ENCODE results near the gene CDC20. TPM values are rescaled to one million over a fixed set of nuclear protein-coding genes. Genes with fewer than 3 reads are reported as not detected.

Gene CDC20
- total RNA-seq, 1 experiment from 2014 or later, result 349 TPM

DNA sequence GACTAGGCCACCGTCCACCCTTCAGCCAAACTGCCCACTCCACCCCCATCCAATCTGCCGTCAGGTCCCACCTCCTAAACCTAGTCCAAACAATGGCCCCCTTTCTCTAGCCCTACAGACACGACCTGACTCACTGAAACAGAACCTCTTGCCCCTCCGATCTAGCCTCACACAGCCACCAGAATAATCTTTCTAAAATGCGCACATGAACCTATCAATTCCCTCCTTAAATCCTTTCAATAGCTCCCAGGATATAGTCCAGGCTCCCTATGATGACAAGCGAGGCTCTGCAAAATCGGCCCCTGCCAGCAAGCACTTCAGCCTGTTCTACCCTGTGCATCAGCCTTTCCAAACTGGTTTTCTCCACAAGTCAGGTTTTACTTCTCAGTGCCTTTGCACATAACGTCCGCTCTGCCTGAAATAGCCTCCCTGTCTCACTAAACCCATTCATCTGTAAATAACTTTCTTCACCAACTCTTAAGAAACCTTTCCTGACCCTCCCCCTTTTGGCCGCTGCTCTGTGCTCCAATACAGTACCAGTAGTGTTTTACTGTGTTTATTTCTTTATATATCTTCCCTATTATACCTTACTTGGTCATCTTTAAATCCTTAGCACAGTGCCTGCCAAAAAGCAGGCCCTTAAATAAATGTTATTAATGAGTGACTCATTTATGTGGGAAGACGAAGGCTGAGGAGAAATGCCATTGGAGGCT is 9.0 kb upstream of the CDC20 start:
- TF ChIP-seq, protein P1, sequence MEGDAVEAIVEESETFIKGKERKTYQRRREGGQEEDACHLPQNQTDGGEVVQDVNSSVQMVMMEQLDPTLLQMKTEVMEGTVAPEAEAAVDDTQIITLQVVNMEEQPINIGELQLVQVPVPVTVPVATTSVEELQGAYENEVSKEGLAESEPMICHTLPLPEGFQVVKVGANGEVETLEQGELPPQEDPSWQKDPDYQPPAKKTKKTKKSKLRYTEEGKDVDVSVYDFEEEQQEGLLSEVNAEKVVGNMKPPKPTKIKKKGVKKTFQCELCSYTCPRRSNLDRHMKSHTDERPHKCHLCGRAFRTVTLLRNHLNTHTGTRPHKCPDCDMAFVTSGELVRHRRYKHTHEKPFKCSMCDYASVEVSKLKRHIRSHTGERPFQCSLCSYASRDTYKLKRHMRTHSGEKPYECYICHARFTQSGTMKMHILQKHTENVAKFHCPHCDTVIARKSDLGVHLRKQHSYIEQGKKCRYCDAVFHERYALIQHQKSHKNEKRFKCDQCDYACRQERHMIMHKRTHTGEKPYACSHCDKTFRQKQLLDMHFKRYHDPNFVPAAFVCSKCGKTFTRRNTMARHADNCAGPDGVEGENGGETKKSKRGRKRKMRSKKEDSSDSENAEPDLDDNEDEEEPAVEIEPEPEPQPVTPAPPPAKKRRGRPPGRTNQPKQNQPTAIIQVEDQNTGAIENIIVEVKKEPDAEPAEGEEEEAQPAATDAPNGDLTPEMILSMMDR (conservative IDR thresholded peaks at IDR 0.05; ENCODE audit: low read depth, low read length), result no peak
- TF ChIP-seq EZH2phosphoT487 (IDR thresholded peaks at IDR 0.05; ENCODE audit: borderline replicate concordance, low read length) (no peak), EZH2 (IDR thresholded peaks at IDR 0.05; ENCODE audit: low read length, unreplicated experiment) (no peak)
- Histone ChIP-seq H3K4me2 (ENCODE audit: low read length) (peak overlapping the region; percentile 79), H3K27me3 (ENCODE audit: low read length) (no peaks in the 10 kb centered on the region), H3K4me1 (ENCODE audit: insufficient read depth, low read length) (peaks cover 32% of the 10 kb centered on the region), H3K27ac (ENCODE audit: low read length) (peak overlapping the region; percentile 88), H3K4me3 (ENCODE audit: low read length) (peak overlapping the region; percentile 70), H3K9me3 (ENCODE audit: low read length) (no peaks in the 10 kb centered on the region), H4K20me1 (ENCODE audit: low read length) (no peaks in the 10 kb centered on the region), H3K79me2 (ENCODE audit: low read length) (no peaks in the 10 kb centered on the region), H3K9me2 (replicated peaks; ENCODE audit: low read length) (no peaks in the 10 kb centered on the region), H2AFZ (ENCODE audit: low read length) (peak overlapping the region; percentile 75), H3F3A (ENCODE audit: low read length, unreplicated experiment) (no peaks in the 10 kb centered on the region), H3K36me3 (ENCODE audit: low read depth, low read length) (no peaks in the 10 kb centered on the region), H3K9ac (ENCODE audit: low read length) (peak overlapping the region; percentile 82)
- ChIA-PET POLR2A (ENCODE audit: unreplicated experiment) (no interaction called here), CTCF (no interaction called here)
- peak; percentile 82 for DNase-seq
- intact Hi-C loops (cut with micrococcal nuclease), result loop anchor here (1.0 to 5.0 kb wide), 3 partner anchors 9 to 62 kb away; partner anchors contain the start of genes C1orf210, CDC20, MED8 and SZT2
- TSS peak; percentile 88 for BruUV-seq (replicated peaks)
- ATAC-seq, result peak; percentile 55

DNA sequence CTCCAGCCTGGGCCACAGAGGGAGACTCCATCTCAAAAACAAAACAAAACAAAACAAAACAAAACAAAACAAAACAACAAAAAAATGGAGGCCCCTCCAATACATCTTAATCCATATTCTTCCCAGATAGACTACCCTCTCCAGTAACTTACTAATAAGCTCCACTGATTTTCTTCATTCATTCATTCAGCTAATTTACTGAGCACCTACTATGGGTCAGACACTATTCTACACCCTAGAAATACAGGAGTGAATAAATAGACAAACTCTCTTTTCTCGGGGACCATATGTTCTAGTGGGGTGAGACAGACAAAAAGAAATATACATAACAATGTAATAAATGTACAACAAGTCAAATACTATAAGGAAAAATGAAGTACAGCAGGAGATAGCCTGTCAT is 7.8 kb upstream of the CDC20 start:
- TF ChIP-seq EZH2 (IDR thresholded peaks at IDR 0.05; ENCODE audit: low read length, unreplicated experiment) (no peak), EZH2phosphoT487 (IDR thresholded peaks at IDR 0.05; ENCODE audit: borderline replicate concordance, low read length) (no peak)
- TF ChIP-seq, protein P1 (conservative IDR thresholded peaks at IDR 0.05; ENCODE audit: low read depth, low read length), result no peak
- Histone ChIP-seq H2AFZ (ENCODE audit: low read length) (no peak overlapping the region), H3K27ac (ENCODE audit: low read length) (no peak overlapping the region), H3K9me2 (replicated peaks; ENCODE audit: low read length) (no peaks in the 10 kb centered on the region), H3K36me3 (ENCODE audit: low read depth, low read length) (no peaks in the 10 kb centered on the region), H3K27me3 (ENCODE audit: low read length) (no peaks in the 10 kb centered on the region), H4K20me1 (ENCODE audit: low read length) (no peaks in the 10 kb centered on the region), H3F3A (ENCODE audit: low read length, unreplicated experiment) (no peaks in the 10 kb centered on the region), H3K4me3 (ENCODE audit: low read length) (no peak overlapping the region), H3K4me2 (ENCODE audit: low read length) (no peak overlapping the region), H3K79me2 (ENCODE audit: low read length) (no peaks in the 10 kb centered on the region), H3K9ac (ENCODE audit: low read length) (no peak overlapping the region), H3K9me3 (ENCODE audit: low read length) (no peaks in the 10 kb centered on the region), H3K4me1 (ENCODE audit: insufficient read depth, low read length) (peaks cover 23% of the 10 kb centered on the region)
- ATAC-seq (no peak), DNase-seq (no peak)
- no TSS peak for BruUV-seq (replicated peaks)
- ChIA-PET POLR2A (ENCODE audit: unreplicated experiment) (no interaction called here), CTCF (no interaction called here)
- intact Hi-C loops (cut with micrococcal nuclease), result loop anchor here (1.0 kb wide), 1 partner anchor 7 kb away; the partner anchor contains the start of gene CDC20
